T-helper 22 cell (primary cell): Measurements from ENCODE around the gene ECEL1.
"Not testable (repeated sequence)": the region's sequence is repeated elsewhere in the genome, so short reads cannot be mapped to it uniquely, and the experiment has no call there.

Experiments used
- DNase-seq: peaks from one replicate; pipeline ENCODE4 v3.0.0-alpha.2; 2020; ENCODE audit warnings: low read depth

Gene ECEL1, protein sequence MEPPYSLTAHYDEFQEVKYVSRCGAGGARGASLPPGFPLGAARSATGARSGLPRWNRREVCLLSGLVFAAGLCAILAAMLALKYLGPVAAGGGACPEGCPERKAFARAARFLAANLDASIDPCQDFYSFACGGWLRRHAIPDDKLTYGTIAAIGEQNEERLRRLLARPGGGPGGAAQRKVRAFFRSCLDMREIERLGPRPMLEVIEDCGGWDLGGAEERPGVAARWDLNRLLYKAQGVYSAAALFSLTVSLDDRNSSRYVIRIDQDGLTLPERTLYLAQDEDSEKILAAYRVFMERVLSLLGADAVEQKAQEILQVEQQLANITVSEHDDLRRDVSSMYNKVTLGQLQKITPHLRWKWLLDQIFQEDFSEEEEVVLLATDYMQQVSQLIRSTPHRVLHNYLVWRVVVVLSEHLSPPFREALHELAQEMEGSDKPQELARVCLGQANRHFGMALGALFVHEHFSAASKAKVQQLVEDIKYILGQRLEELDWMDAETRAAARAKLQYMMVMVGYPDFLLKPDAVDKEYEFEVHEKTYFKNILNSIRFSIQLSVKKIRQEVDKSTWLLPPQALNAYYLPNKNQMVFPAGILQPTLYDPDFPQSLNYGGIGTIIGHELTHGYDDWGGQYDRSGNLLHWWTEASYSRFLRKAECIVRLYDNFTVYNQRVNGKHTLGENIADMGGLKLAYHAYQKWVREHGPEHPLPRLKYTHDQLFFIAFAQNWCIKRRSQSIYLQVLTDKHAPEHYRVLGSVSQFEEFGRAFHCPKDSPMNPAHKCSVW

DNA sequence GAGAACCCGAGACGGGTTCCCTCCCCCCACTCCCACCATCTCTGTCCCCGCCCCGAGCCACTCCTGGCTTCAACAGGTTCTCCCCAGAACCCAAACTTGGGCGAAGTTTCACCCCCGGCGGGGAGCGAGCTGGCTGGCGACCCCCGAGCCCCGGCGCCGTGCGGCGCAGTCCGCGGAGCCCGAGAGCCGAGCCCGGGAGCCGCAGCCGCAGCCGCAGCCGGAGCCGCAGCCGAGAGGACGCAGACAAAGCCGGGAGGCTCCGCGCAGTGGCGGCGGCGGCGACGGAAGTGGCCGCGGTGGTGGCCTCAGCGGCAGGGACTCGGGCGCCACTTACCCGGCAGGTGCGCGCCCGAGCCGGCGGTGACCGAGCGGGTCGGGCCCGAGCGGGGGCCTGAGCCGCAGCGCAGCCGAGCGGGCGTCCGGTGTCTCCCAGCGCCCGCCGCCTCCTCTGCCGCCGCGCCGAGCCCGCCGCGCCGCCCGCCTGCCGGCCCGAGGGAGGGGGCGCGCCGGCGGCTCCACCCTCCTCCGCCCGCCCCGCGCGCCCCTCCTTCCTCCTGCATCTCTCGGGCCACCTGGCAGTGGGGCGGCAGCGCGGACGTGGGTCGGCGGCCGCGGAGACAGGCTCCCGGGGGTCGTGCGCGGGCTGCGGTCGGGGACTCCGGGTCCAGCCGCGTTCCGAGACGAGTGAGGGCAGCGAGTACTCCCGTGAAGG lies at the start of gene ECEL1:
TSS of gene ECEL1 (minus strand) at position 450 of the 712 bp plus-strand sequence. CDS start 1,181 bp downstream, outside the sequence.
- no peak for DNase-seq

DNA sequence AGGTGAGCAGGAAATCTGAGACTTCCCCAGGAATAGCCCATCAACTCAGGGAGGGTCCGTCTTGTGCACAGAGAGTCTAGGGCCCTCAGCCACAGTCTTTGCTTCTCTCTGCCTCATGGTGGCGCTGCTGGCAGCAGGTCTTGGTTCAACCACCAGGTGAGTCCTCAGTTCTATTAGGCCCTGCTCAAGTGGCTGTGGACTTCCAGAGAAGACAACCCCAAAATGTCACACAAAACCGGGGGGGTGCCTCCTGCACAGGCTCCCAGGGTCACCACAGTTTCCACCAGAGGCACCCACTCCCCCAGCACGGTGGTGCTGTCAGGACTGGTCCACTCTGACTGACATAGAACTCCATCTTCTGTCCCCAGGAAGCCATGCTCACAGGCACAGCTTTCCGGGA lies 49.4 kb upstream of the ECEL1 start:
- no peak for DNase-seq

DNA sequence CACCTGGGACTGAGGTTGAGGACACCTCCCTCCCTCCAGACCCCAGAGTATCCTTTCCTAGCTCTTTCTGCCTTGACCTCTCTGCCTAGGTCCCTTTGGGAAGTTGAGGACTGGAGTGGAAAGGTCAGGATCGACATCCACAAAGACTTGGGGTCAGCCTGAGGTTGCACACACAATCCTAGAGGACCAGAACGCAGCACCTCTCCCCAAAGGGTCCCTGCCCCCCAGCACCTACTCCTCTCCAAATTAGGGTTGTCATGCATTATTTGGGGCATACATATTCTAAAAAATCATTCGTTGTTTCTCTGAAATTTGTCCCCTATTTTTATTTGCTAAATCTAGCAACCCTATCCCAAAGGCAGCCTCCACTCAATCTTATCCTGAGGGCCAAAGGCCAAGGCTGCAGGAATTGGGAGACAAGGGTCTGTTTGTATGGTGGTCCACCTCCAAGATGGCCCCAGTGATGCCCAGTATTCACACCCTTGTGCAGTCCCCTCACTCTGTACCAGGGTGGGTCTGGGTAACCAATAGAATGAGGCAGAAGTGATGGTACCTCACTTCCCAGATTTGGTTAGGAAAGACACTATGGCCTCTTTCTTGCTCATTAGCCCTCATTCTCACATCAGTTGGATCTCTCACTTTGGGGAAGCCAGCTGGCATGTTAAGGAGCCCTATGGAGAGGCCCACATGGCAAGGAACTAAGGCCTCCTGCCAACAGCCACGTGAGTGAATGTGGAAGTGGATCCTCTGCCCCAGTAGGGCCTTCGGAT lies 48.3 kb upstream of the ECEL1 start:
- no peak for DNase-seq

DNA sequence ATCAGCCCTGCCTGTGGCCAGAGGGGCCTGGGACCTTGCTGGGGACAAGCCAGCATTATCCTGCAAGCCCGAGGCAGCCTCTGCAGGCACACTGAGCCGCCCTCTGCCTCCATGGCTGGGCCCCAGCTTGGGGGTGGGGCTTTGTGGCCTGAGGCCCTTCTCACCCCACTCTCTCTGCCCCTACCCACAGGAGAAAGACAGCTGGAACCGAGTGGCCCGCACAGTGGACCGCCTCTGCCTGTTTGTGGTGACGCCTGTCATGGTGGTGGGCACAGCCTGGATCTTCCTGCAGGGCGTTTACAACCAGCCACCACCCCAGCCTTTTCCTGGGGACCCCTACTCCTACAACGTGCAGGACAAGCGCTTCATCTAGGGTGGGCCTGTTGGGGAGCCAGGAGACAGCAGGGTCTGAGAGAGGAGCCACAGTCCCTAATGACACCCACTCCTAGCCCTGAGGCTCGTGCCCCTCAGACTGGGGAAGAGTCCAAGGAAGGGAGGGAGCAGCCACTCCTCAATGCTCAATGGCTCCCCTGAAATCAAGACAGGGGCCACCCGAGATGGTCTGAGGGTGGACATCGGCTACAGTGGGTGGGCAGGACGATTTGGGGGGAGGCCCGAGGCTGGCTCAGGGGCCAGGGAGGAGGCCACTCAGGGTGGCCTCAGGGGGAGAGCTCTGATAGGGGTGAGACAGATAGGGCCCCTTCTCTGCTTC lies 47.5 kb upstream of the ECEL1 start:
- no peak for DNase-seq

DNA sequence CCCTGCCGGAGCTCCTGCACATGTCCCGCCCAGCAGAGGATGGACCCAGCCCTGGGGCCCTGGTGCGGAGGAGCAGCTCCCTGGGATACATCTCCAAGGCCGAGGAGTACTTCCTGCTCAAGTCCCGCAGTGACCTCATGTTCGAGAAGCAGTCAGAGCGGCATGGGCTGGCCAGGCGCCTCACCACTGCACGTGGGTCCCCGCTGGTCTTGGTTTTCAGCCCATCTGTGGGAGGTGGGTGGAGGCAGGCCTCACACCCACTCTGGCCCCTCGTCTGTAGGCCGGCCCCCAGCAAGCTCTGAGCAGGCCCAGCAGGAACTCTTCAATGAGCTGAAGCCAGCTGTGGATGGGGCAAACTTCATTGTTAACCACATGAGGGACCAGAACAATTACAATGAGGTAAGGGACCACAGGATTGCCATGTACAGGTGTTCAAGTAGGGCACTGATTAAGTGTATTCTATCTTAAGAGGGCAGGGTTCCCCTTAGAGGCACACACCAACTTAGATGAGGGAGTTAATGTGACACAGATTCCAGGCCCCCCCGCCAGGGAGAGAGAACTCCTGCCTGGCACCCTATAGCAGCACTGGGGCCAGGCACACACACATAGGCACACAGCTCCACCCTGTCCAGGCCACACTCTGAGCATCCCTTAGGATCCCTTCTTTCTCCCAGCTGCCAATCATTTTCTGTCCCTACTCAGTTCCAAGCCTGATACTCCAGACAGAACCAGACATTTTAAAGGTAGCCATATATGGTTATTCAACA lies 46.5 kb upstream of the ECEL1 start:
- DNase-seq, result no peak

DNA sequence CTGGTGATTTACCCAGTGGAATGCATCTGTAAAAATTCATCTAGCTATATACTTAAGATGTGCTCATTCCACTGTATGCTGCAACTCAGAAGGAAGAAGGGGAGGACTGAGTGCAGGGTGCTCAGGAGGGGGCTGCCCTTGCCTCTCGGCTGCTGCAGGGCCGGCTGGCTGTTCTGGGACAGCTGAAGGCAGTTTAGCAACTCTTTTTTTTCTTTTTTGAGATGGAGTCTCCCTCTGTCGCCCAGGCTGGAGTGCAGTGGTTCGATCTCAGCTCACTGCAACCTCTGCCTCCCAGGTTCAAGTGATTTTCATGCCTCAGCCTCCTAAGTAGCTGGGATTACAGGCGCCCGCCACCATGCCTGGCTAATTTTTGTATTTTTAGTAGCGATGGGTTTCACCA lies 45.2 kb upstream of the ECEL1 start:
- not testable (repeated sequence) for DNase-seq

DNA sequence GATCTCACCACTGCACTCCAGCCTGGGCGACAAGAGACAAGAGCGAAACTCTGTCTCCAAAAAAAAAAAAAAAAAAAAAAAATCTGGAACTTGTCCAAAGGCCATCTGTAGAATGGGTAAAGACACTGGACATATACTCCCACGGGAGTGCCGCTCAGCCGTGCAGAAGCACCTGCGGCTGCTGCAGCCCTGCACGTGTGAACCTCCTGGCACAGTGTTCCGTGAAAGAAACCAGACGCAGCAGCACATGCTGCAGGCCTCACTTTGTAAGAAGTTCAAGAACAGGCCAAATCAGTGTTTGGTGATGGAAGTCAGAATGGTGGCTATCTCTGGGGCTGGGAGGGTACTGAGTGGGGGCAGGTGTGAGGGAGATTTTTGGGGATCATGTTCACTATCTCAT lies 44.8 kb upstream of the ECEL1 start:
- DNase-seq, result no peak

DNA sequence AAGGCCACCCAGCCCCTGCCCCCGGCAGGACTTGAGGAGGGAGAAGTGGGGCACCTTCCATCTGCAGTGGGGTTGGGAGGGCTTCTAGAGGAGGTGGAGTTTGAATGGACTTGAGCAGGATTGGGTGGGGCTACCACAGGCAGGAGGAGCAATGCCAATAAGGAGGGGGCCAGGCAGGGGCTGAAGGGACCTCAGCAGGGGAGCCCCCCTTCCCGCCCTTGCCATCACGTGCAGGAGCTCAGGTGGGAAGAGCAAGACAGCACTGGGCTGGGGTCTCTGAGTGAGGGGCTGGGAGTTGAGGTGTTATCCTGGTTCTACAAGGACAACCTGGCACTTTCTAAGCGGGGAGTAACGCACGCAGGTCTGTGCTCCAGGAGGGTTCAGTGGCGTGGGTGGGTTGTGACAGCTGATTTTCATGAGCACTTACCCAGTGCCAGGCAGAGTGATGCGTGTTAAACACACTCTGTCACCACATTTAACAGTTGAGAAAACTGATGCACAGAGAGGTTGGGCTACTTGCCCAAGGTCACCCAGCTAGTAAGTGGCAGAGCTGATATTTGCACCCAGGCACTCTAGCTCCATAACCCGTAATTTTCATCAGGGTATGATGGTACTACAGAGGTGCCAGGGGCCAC lies 43.1 kb upstream of the ECEL1 start:
- no peak for DNase-seq

DNA sequence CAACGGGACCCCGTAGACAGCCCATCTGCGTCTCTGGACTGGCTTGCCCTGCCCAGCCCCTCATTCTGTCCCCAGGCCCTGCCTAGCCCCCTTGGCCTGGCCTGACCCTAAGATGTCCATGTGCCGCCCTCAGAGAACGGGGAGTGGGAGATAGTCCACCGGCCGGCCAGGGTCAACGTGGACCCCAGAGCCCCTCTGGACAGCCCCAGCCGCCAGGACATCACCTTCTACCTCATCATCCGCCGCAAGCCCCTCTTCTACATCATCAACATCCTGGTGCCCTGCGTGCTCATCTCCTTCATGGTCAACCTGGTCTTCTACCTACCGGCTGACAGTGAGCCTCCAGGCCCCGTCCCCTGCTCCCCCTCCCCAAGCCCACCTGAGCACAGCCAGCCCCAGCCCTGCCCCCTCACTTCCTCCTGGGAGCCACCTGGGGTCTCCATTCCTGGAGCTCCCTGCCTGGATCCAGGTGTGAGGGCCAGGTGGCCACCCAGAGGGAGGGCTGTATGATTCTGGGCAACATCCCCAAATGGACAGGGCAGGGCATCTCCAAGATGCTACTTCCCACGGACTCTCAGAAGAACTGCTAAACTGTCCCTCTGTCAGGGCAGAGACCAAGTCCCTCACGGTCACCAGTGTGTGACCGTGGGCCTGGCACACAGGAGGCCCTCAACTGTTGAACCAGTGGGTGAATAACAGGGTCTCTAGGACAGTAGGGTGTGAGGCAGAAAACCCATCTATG lies 42.3 kb upstream of the ECEL1 start:
- DNase-seq, result no peak

DNA sequence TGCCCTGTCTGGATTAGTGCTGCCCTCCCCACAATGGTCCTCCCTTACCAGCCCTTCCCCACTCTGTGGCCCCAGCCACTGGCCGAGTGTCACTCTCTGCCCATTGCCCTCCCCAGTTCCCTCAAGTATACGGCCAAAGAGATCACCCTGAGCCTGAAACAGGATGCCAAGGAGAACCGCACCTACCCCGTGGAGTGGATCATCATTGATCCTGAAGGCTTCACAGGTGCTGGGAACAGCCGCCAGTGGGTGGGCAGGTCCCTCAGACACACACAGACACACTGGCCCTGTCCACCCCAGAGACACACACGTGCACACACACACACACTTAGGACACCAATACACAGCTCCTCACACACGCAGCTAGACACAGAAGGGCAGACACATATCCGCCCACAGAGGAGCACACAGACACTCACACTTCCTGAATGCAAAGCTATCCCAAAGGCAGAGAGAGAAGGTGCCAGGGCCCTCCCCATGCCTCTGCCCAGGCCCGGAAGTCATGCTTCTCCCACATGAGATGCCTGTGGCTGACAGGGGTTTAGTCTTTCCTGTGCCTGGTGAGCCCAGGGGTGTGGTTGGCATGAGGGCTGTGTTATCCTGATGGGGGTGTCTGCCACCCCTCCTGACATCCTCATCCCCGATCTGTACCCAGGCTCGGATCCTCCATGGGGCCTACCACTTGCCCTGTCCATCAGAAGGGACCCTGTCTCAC lies 41.3 kb upstream of the ECEL1 start:
- no peak for DNase-seq

DNA sequence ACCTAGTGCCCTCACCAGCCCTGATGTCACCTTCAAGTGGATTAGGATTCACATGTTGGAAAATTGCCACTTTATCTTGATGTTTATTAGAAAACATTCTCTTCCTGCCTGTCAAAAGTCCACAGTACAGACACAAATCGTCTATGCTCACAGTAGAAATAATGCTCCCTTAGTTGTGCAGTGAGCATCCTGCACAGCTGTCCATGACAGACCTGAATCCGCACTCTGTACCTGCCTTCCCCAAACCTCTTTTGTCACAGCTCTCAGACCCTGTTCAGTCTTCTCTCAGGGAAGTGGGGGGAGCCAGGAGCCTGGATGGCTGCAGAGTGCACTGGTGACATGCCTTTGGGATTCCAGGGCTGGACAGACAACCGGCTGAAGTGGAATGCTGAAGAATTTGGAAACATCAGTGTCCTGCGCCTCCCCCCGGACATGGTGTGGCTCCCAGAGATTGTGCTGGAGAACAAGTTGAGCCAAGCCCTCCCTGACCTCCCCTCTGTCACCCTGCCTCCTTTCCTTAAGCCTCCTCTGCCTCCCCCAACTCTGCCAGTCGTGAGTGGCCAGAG lies 40.4 kb upstream of the ECEL1 start:
- DNase-seq, result no peak

DNA sequence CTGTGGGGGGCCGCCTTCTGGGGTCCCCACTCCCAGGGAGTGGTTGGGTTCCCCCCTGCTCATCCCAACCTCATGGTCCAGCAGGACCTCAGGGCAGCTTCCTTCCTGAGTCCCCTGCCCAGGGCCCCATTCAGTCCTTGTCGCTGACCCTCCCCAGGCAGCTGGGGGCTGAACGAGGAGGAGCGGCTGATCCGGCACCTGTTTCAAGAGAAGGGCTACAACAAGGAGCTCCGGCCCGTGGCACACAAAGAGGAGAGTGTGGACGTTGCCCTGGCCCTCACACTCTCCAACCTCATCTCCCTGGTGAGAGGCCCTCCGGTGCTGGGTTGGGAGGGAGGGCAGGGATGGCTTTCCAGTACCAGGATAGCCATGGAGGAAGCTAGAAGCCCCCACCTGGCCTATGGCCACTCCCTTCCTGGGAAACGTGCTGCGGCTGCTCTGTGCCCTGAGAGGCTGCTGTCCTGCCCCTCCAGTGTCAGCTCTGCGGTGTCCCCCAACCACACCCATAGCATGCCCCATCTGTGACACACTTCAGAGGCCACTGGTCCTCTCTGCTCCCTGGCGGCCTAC lies 38.8 kb upstream of the ECEL1 start:
- no peak for DNase-seq

DNA sequence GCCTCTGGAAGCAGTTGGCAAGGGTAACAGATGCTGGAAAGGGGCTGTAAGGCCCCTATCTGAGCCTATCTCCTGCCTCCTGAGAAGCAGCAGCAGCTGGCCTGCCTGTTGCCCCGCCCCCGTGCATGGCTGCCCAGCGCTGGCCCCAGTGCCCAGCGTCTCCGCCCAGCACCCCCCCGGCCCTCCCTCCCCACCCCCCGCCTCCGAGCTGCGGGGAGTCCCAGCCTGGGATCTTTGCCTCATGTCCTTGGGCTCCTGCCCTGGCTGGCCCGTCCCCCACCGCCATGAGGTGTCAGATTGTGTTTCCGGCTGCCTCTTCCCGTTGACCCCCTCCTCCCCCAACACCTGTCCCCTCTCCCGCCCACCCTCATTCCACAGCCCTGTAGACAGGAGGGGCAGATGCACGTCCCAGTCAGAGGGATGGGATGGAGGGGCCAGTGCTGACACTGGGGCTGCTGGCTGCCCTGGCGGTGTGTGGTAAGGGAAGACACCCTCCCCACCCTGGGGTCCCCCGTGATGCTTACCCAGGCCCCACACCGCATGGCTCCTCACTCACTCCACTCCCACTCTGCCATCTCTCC lies 38.2 kb upstream of the ECEL1 start, which contains the start of gene CHRND:
TSS of gene CHRND (plus strand) at position 370 of the 581 bp plus-strand sequence. CDS start at position 426, 56 bp downstream.
- DNase-seq, result no peak

DNA sequence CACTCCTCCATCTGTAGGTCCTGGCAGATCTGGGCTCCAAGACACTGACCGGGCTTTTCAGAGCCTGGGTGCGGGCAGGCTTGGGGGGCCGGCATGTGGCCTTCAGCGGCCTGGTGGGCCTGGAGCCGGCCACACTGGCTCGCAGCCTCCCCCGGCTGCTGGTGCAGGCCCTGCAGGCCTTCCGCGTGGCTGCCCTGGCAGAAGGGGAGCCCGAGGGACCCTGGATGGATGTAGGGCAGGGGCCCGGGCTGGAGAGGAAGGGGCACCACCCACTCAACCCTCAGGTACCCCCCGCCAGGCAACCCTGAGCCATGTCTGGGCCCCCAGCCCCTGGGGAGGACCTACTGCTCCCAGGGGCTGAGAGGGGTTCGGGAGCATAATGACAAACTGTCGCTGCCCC lies 37.6 kb upstream of the ECEL1 start:
- DNase-seq, result no peak

DNA sequence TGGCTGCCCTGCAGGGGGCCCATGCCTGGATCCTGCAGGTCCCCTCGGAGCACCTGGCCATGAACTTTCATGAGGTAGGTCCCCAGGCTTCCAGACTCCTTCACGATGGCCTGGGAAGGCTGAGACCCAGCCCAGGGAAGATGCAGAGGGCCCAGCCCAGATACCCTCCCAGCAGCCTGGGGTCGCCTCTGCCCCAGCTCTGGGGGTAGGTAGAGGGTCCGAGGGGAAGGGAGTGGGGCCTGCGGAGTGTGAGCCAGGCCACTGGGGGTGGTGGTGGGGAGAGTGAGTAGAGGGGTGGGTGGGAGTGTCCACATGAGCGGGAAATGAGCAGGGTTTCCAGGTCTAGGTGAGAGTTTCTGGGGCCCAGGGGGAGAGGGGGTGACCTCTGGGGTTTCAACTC lies 37.1 kb upstream of the ECEL1 start:
- no peak for DNase-seq

DNA sequence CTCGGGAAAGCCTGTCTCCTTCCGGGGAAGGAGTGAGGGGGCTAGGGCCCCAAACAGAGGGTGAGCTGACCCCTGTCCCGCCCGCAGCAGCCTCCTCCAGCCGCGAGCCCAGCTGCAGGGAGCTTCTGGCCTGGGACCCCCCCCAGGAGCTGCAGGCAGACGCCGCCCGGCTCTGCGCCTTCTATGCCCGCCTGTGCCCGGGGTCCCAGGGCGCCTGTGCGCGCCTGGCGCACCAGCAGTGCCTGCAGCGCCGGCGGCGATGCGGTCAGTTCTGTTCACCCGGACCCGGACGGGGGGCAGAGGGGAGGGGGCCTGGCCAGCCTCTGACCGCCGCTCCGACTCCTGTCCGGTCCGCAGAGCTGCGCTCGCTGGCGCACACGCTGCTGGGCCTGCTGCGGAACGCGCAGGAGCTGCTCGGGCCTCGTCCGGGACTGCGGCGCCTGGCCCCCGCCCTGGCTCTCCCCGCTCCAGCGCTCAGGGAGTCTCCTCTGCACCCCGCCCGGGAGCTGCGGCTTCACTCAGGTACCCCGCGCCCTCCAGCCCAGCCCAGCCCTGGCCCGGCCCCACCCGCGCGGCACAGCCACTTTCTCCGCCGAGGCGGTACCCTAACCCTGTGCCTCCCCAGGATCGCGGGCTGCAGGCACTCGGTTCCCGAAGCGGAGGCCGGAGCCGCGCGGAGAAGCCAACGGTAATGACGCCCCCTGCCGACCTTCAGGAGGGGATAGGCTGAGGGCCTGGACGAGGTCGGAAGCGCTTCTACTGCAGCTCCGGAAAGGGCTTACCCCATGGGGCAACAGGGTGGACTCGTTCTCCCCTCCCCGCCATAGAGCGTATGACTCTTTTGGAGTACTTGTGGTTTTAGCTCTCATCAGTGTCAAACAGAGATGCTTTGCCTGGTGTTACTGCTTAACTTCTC lies 36.3 kb upstream of the ECEL1 start:
- no peak for DNase-seq

DNA sequence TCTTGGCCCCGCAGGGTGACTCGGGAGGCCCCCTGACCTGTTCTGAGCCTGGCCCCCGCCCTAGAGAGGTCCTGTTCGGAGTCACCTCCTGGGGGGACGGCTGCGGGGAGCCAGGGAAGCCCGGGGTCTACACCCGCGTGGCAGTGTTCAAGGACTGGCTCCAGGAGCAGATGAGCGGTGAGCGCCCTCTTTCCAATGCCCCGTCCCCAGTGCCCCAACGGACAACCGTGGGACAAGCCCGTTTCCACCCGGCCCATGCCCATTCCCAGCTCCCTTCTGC lies 35.7 kb upstream of the ECEL1 start:
- no peak for DNase-seq
